AG10803 (cell line): ENCODE data around the gene ZBTB25.

ENCODE experiments used
- DNase-seq: peaks from one replicate; pipeline ENCODE4 v3.0.0; 2010; ENCODE audit warnings: low read depth
- H3K4me3 ChIP-seq: 2 replicates; pipeline ENCODE4 v1.5.1; 2011; ENCODE audit warnings: mild to moderate bottlenecking, low read length, control low read depth
- TF ChIP-seq, protein P1 (sequence below): conservative IDR thresholded peaks from 2 replicates; pipeline ENCODE4 v1.5.1; 2011; ENCODE audit warnings: mild to moderate bottlenecking, low read length, control low read depth, inconsistent platforms

The ZBTB25 gene

DNA sequence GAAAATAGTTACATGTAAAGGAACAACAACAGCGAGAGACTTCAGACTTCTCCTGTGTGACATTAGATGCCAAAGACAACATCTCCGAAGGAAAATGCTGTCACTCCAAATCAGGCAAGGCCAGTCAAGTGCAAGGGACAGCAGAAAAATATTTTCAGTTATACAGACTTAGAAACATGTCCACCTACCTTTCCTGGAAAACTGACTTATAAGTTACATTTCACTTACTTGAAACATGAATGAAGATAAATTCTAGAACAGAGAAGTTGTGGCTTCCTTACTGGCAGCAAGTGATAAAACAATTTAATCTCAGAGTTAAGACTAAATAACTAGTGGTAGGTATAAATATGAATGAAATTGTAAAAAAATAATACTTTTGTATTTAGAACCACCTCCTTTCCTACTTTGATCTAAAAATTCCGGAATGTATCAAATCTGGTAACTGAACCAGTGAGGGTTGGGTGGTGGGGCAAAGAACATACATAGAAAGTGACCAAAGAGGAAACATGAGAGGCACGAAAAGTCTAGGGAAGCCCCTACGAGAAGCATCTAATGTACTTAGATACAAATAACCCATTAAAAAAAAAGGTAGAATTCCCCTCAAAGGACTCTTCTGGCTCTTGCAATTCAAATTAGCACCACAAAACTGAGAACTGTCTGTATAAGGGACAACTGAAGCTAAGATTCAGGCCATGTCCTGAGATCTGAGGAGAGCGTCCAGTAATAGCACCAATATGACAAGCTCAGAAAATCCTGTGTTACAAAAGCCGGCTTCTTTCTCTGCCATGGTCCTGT, 94.3 kb downstream of the ZBTB25 start:
- TF ChIP-seq, protein P1, sequence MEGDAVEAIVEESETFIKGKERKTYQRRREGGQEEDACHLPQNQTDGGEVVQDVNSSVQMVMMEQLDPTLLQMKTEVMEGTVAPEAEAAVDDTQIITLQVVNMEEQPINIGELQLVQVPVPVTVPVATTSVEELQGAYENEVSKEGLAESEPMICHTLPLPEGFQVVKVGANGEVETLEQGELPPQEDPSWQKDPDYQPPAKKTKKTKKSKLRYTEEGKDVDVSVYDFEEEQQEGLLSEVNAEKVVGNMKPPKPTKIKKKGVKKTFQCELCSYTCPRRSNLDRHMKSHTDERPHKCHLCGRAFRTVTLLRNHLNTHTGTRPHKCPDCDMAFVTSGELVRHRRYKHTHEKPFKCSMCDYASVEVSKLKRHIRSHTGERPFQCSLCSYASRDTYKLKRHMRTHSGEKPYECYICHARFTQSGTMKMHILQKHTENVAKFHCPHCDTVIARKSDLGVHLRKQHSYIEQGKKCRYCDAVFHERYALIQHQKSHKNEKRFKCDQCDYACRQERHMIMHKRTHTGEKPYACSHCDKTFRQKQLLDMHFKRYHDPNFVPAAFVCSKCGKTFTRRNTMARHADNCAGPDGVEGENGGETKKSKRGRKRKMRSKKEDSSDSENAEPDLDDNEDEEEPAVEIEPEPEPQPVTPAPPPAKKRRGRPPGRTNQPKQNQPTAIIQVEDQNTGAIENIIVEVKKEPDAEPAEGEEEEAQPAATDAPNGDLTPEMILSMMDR, result no peak
- H3K4me3 ChIP-seq, result no peak overlapping the region
- DNase-seq, result no peak

DNA sequence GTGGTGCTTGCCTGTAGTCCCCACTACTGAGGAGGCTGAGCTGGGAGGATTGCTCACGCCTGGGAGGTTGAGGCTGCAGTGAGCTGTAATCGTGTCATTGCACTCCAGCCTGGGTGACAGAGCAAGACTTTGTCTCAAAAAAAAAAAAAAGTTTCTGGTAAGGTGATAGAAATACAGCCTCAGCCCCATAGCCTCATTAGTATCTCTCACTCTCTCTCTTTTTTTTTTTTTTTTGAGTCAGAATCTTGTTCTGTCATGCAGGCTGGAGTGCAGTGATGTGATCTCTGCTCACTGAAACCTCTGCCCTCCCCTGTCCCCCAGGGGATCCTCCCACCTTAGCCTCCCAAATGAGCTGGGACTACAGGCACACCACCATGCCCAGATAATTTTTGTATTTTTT, 96.3 kb downstream of the ZBTB25 start:
- TF ChIP-seq, protein P1, result no peak
- DNase-seq, result no peak

DNA sequence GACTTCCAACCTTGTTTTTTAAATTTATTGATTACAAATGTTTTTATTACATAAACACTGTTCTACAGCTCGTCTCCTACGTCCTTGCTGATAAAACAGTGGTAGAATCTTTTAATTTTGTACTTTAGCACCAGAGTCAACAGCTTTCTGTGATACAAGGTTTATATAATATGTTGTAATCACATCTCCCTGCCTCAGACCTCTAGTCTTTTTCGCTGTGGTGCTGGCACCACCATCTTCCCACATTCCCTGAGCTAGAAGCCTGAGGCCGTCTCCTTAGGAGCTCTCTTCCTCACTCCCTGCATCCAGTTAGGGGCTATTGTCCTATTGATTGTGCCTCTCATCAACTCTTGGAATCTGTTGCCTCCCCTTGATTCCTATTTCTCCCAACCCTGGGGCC, 98.3 kb downstream of the ZBTB25 start:
- TF ChIP-seq, protein P1, result no peak
- H3K4me3 ChIP-seq, result no peak overlapping the region
- no peak for DNase-seq

More for the DNA sequence above, 96.3 kb downstream of the ZBTB25 start:
- H3K4me3 ChIP-seq, result no peak overlapping the region

DNA sequence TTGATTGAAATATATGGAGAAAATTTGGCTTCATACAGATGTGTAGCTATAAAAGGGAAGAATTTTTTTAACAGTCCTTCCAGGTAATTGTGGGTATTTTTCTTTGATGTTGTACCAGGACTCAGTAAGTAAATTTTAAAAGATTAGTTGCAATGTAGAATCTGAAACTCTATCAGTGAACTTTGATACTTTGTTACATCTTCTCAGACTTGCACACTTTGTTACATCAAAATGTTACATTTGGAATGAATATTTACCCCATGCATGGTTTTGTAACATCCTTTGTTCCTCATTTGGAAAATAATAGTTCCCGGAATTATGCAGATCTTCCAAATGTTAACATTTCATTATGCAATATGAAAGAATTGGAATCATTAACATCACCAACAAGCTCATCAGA, 101.7 kb downstream of the ZBTB25 start:
- no peak overlapping the region for H3K4me3 ChIP-seq
- no peak for DNase-seq
- TF ChIP-seq, protein P1, result no peak

DNA sequence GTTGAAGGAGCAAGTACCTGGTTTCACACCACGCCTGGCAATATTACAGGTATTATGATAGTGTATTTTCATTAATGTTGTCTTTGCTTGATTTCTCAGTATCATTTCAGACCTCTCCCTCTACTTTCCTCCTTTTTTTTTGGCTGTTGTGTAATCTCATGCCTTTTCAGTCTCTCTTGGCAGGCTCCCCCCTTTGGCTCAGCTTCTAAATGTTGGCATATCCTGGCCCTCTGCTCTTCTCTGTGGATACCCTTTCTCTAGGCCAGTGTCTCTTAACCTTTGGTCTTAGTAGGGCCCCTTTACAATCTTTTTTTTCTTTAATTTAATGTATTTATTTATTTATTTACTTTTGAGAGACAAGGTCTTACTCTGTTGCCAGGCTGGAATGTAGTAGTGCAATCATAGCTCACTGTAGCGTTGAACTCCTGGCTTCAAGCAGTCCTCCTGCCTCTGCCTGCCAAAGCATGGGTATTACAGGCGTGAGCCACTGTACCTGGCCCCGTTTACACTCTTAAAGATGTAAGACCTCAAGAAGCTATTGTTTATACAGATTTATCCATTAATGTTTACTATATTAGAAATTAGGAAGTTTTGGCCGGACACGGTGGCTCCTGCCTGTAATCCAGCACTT, 102.7 kb downstream of the ZBTB25 start:
- H3K4me3 ChIP-seq, result no peak overlapping the region
- TF ChIP-seq, protein P1, result no peak
- peak; percentile 28 for DNase-seq
